ENCODE measurements around the gene VASH1.

DNA sequence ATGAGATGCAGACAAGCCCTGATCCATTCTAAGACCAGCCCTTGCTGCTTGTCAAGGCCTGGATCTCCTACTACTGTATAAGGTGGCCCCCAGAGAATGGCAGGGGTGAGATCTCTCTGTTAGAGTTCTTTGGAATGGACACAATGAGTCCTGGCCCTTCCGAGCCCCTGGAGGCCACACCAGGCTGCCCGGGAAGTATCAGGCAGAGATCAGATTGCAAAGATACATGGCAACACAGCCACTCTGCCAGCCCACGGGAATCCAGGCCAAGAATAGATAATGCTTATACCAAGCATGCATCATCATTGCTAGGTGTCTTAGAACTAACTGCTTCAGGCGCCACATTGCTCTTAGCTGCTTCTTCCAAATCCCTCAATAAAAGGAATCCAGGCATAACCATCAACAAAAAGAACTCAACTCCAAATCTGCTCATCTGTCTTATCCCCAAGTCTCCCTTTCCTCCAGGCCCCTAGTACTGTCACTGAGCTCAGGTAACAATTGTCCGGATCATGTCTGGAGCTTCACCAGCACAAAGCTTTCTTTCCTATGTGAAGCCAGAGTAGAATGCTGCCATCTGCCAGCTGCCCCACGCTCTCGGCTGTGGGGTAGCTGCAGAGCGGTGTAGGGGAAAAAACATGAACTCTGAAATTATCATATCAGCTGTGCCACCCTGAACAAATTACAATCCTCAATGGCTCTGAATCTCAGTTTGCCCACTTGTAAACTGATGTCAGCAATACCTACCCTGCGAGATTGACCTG lies 5.5 kb upstream of the VASH1 start:
- TF ChIP-seq, protein P1, sequence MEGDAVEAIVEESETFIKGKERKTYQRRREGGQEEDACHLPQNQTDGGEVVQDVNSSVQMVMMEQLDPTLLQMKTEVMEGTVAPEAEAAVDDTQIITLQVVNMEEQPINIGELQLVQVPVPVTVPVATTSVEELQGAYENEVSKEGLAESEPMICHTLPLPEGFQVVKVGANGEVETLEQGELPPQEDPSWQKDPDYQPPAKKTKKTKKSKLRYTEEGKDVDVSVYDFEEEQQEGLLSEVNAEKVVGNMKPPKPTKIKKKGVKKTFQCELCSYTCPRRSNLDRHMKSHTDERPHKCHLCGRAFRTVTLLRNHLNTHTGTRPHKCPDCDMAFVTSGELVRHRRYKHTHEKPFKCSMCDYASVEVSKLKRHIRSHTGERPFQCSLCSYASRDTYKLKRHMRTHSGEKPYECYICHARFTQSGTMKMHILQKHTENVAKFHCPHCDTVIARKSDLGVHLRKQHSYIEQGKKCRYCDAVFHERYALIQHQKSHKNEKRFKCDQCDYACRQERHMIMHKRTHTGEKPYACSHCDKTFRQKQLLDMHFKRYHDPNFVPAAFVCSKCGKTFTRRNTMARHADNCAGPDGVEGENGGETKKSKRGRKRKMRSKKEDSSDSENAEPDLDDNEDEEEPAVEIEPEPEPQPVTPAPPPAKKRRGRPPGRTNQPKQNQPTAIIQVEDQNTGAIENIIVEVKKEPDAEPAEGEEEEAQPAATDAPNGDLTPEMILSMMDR (conservative IDR thresholded peaks at IDR 0.05 in 1 of 2, IDR thresholded peaks at IDR 0.05 in 1 of 2; ENCODE audit: low read depth in 1 of 2, low read length in 2 of 2), result no peak
- TF ChIP-seq EZH2 (IDR thresholded peaks at IDR 0.05; ENCODE audit: low read length, missing control alignments), result no peak
